CD4-positive, alpha-beta T cell (primary cell): ENCODE measurements around the gene FGFR4. TPM values are rescaled to one million over a fixed set of nuclear protein-coding genes. Genes with fewer than 3 reads are reported as not detected.

Experiments used
- ATAC-seq: fragments of 200-7000 bp; cut with Tn5 transposase; one replicate; pipeline ENCODE4 v1.10.0; 2022; ENCODE audit warnings: mild to moderate bottlenecking; ENCODE audit not compliant: poor library complexity
- CTCF ChIA-PET: fragments of 350-600 bp; sonication (Branson Sonifier 250); formaldehyde crosslinking; loops from one replicate; lab custom pipeline; 2021; ENCODE audit warnings: antibody characterized with exemption, inconsistent platforms; lab: Charles Lee
- POLR2A ChIA-PET: fragments of 350-600 bp; sonication (Branson Sonifier 250); formaldehyde crosslinking; loops from one replicate; lab custom pipeline; 2021; ENCODE audit warnings: antibody characterized with exemption, inconsistent platforms; lab: Charles Lee
- DNase-seq, 14 experiments: peaks; one replicate each; pipeline ENCODE4 v3.0.0-alpha.2; 2013 to 2020; ENCODE audit warnings: mixed read lengths in 2 of 14
- H3K27ac ChIP-seq, 2 donors: one replicate each; pipeline versions ENCODE4 v1.5.1 to v1.7.0; 2013; ENCODE audit warnings: low read length in 2 of 2, low read depth in 1 of 2, mild to moderate bottlenecking in 1 of 2
- H3K27me3 ChIP-seq, 2 experiments: 1 replicate in 1 of 2; 2 replicates in 1 of 2; pipeline versions ENCODE4 v1.6.1 to v1.7.0; 2013; ENCODE audit warnings: low read length in 2 of 2, control low read depth in 1 of 2, mild to moderate bottlenecking in 1 of 2, moderate library complexity in 1 of 2; ENCODE audit not compliant: insufficient read depth in 2 of 2, control insufficient read depth in 1 of 2
- H3K36me3 ChIP-seq: one replicate; pipeline ENCODE4 v1.6.1; 2013; ENCODE audit warnings: low read length, control low read depth; ENCODE audit not compliant: insufficient read depth
- H3K4me1 ChIP-seq: one replicate; pipeline ENCODE4 v1.6.1; 2013; ENCODE audit warnings: low read length, control low read depth; ENCODE audit not compliant: insufficient read depth
- H3K4me3 ChIP-seq: one replicate; pipeline ENCODE4 v1.5.1; 2013; ENCODE audit warnings: mild to moderate bottlenecking, low read length, moderate library complexity
- H3K9me3 ChIP-seq, 2 experiments: 1 replicate in 1 of 2; 2 replicates in 1 of 2; pipeline versions ENCODE4 v1.6.1 to v1.7.0; 2013; ENCODE audit warnings: low read length in 2 of 2, mild to moderate bottlenecking in 2 of 2, control low read depth in 1 of 2, moderate library complexity in 1 of 2; ENCODE audit not compliant: control insufficient read depth in 1 of 2, insufficient read depth in 1 of 2
- H3K27ac Mint-ChIP-seq: one replicate; pipeline ENCODE4 v1.8.0; 2020; ENCODE audit warnings: mixed read lengths
- H3K27me3 Mint-ChIP-seq: one replicate; pipeline ENCODE4 v1.8.0; 2021; ENCODE audit warnings: mixed read lengths
- H3K36me3 Mint-ChIP-seq: one replicate; pipeline ENCODE4 v1.8.0; 2021; ENCODE audit warnings: low read depth, mixed read lengths
- H3K4me1 Mint-ChIP-seq: one replicate; pipeline ENCODE4 v1.8.0; 2021; ENCODE audit warnings: low read depth, mixed read lengths
- H3K4me3 Mint-ChIP-seq: one replicate; pipeline ENCODE4 v1.8.0; 2020; ENCODE audit warnings: mild to moderate bottlenecking, mixed read lengths
- H3K9me3 Mint-ChIP-seq: one replicate; pipeline ENCODE4 v1.8.0; 2020; ENCODE audit warnings: mixed read lengths
- intact Hi-C, 2 experiments: fragments of 100-400 bp; cut with DNase I in 1 of 2; cut with micrococcal nuclease in 1 of 2; formaldehyde crosslinking; loops; one replicate each; pipeline versions ENCODE4 v1.15.1 to v1.9.0; 2023 to 2025; cut with DNase I, micrococcal nuclease
- total RNA-seq, 174 experiments: library from RNA in 2 of 174; stranded (reverse) in 2 of 174; gene quantifications; one replicate each; pipeline ENCODE4 v1.2.3 and lab custom pipeline; 2021 to 2026
- TF ChIP-seq, protein P1 (sequence below): fragments of 200-600 bp; IDR thresholded peaks from one replicate; pipeline ENCODE4 v1.8.0; 2022; ENCODE audit warnings: antibody characterized with exemption, mild to moderate bottlenecking

The FGFR4 gene
- total RNA-seq, 2 experiments from 2014 or later, result 2.8 to 3.1 TPM

DNA sequence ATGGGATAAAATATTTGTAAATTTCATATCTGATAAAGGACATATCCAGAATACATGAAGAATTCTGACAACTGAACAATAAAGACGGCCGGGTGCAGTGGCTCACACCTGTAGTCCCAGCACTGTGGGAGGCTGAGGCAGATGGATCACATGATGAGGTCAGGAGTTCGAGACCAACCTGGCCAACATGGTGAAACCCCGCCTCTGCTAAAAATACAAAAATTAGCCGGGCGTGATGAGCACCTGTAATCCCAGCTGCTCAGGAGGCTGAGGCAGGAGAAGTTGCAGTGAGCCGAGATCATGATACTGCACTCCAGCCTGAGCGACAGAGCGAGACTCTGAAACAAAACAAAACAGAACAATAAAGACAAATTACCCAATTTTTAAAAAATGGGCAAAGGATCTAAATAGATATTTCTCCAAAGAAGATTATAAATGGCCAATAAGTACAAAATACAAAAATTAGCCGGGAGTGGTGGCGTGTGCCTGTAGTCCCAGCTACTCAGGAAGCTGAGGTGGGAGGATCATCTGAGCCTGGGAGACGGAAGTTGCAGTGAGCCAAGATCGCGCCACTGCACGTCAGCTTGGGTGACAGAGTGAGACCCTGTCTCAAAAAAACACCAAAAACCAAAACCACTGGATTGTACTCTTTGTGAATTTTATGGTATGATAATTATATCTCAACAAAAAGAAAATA lies 37.2 kb downstream of the FGFR4 start:
- H3K36me3 ChIP-seq, result no peaks in the 10 kb centered on the region
- no peaks in the 10 kb centered on the region for H3K36me3 Mint-ChIP-seq
- no peaks in the 10 kb centered on the region for H3K9me3 Mint-ChIP-seq
- CTCF ChIA-PET, result interaction anchor here (0.9 to 1.4 kb wide), 3 partner anchors 9 to 13 kb away, joined by 3 to 5 read pairs (median 4); no protein-coding TSS in a partner anchor
- H3K27me3 ChIP-seq, result no peaks in the 10 kb centered on the region
- peaks cover 14% of the 10 kb centered on the region for H3K4me1 Mint-ChIP-seq
- H3K27me3 Mint-ChIP-seq, result no peaks in the 10 kb centered on the region
- POLR2A ChIA-PET, result interaction anchor here (0.6 to 1.6 kb wide), 2 partner anchors 10 to 52 kb away, joined by 4 to 16 read pairs; partner anchors contain the start of gene NSD1
- DNase-seq (no peak), ATAC-seq (no peak)
- H3K4me3 Mint-ChIP-seq, result no peak overlapping the region
- H3K4me1 ChIP-seq, result peaks cover 13% of the 10 kb centered on the region
- intact Hi-C loops, result no loop called here
- H3K27ac Mint-ChIP-seq, result no peak overlapping the region
- TF ChIP-seq, protein P1, sequence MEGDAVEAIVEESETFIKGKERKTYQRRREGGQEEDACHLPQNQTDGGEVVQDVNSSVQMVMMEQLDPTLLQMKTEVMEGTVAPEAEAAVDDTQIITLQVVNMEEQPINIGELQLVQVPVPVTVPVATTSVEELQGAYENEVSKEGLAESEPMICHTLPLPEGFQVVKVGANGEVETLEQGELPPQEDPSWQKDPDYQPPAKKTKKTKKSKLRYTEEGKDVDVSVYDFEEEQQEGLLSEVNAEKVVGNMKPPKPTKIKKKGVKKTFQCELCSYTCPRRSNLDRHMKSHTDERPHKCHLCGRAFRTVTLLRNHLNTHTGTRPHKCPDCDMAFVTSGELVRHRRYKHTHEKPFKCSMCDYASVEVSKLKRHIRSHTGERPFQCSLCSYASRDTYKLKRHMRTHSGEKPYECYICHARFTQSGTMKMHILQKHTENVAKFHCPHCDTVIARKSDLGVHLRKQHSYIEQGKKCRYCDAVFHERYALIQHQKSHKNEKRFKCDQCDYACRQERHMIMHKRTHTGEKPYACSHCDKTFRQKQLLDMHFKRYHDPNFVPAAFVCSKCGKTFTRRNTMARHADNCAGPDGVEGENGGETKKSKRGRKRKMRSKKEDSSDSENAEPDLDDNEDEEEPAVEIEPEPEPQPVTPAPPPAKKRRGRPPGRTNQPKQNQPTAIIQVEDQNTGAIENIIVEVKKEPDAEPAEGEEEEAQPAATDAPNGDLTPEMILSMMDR, result no peak
- H3K9me3 ChIP-seq, result no peaks in the 10 kb centered on the region
- no peak overlapping the region for H3K27ac ChIP-seq
- H3K4me3 ChIP-seq, result no peak overlapping the region

DNA sequence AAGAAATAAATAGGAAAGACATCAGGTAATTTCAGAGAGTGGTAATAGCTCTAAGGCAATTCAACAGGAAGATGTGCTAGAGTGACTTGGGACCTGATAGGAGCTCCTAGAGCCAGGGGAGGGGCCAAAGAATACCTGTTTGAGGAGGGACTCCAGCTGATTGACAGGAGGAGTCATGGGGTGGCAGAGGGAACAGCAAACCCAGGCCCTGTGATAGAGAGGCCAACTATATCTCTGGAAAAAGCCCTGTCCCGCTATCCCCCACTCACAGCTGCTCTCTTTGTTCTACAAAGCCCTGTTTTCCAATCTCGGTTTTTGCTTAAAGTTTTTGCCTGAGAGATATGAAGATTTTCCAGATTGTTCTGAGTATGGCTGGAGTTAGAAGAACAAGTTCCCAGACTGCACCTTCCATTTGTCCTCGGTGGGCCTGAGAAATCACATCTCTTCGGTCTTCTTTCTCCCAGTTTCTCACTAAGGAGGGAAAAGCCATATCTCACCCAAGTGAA lies 37.8 kb downstream of the FGFR4 start:
- intact Hi-C loops, result no loop called here
- Mint-ChIP-seq H3K9me3 (no peaks in the 10 kb centered on the region), H3K36me3 (no peaks in the 10 kb centered on the region), H3K4me1 (peaks cover 20% of the 10 kb centered on the region), H3K4me3 (no peak overlapping the region), H3K27me3 (no peaks in the 10 kb centered on the region), H3K27ac (no peak overlapping the region)
- no peak overlapping the region for H3K4me3 ChIP-seq
- peak; percentile 79 for ATAC-seq
- peaks cover 19% of the 10 kb centered on the region for H3K4me1 ChIP-seq
- POLR2A ChIA-PET, result interaction anchor here (0.6 to 1.6 kb wide), 2 partner anchors 9 to 52 kb away, joined by 4 to 16 read pairs; partner anchors contain the start of gene NSD1
- no peaks in the 10 kb centered on the region for H3K27me3 ChIP-seq
- peak in 2 of 14 experiments; percentile 29 to 44 for DNase-seq
- H3K36me3 ChIP-seq, result no peaks in the 10 kb centered on the region
- CTCF ChIA-PET, result interaction anchor here (0.9 to 1.4 kb wide), 3 partner anchors 8 to 12 kb away, joined by 3 to 5 read pairs (median 4); no protein-coding TSS in a partner anchor
- H3K9me3 ChIP-seq, result no peaks in the 10 kb centered on the region
- TF ChIP-seq, protein P1, result no peak
- no peak overlapping the region for H3K27ac ChIP-seq

DNA sequence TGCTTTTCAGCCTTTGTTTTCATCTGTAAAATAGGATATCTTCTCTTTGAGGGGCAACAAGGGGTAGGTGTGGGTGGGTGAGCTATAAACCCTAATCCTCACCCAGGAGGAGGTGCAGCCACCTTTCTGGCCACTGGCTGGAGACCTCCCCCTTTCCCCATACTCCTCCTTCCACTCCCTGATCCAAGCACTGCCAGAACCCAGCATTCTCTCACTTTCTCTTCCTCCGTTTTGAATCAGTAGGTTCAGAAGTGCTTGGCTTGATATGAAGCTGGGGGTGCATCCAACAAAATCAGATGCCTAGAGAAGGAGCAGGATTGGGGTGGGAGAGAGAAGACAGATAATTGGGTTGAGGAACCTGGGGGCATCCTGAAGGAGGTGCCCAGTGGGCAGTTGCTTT lies 40.1 kb downstream of the FGFR4 start:
- Histone ChIP-seq H3K27ac (no peak overlapping the region), H3K36me3 (no peaks in the 10 kb centered on the region), H3K27me3 (no peaks in the 10 kb centered on the region), H3K4me3 (no peak overlapping the region), H3K4me1 (peaks cover 25% of the 10 kb centered on the region), H3K9me3 (no peaks in the 10 kb centered on the region)
- Mint-ChIP-seq H3K9me3 (no peaks in the 10 kb centered on the region), H3K4me3 (no peak overlapping the region), H3K27ac (no peak overlapping the region), H3K4me1 (peaks cover 42% of the 10 kb centered on the region), H3K36me3 (peaks cover 6% of the 10 kb centered on the region), H3K27me3 (no peaks in the 10 kb centered on the region)
- intact Hi-C loops, result no loop called here
- POLR2A ChIA-PET, result no interaction called here
- CTCF ChIA-PET, result interaction anchor here (0.6 to 1.2 kb wide), 4 partner anchors 11 to 14 kb away, joined by 3 read pairs; no protein-coding TSS in a partner anchor
- TF ChIP-seq, protein P1, result no peak
- ATAC-seq, result no peak
- DNase-seq, result no peak
